OCI-LY3 (cell line): ENCODE data around the gene APOA5.

Source experiments
- H2AFZ ChIP-seq: fragments of 200-600, 300-600 bp; shearing (Covaris generic); 2 replicates; pipeline ENCODE4 v1.6.0; 2014; ENCODE audit warnings: antibody characterized with exemption, low read depth, low read length
- H3K27ac ChIP-seq: fragments of 200-600, 300-600 bp; sonication (generic); 2 replicates; pipeline ENCODE4 v1.5.1; 2014; ENCODE audit warnings: mild to moderate bottlenecking, low read length, moderate library complexity, mixed read lengths
- H3K27me3 ChIP-seq: fragments of 200-600, 300-600 bp; sonication (generic); 2 replicates; pipeline ENCODE4 v1.6.1; 2014; ENCODE audit warnings: low read depth, low read length, mixed read lengths
- H3K36me3 ChIP-seq: fragments of 200-600, 300-600 bp; sonication (generic); replicated peaks from 2 replicates; pipeline ENCODE3; 2014; ENCODE audit warnings: low read depth, low read length, mixed read lengths
- H3K4me1 ChIP-seq: fragments of 300-600, 200-600 bp; sonication (generic); 2 replicates; pipeline ENCODE4 v1.6.1; 2014; ENCODE audit warnings: low read length, mixed read lengths
- H3K4me2 ChIP-seq: fragments of 200-600, 300-600 bp; sonication (generic); 2 replicates; pipeline ENCODE4 v1.6.1; 2014; ENCODE audit warnings: low read length, mixed read lengths
- H3K4me3 ChIP-seq: fragments of 300-600, 200-600 bp; sonication (generic); 2 replicates; pipeline ENCODE4 v1.5.1; 2014; ENCODE audit warnings: antibody characterized with exemption, mild to moderate bottlenecking, low read length, moderate library complexity
- H3K79me2 ChIP-seq: fragments of 300-600, 200-600 bp; shearing (Covaris generic); 2 replicates; pipeline ENCODE4 v1.6.1; 2014; ENCODE audit warnings: mild to moderate bottlenecking, low read length, mixed read lengths
- H3K9ac ChIP-seq: fragments of 300-600, 200-600 bp; shearing (Covaris generic); 2 replicates; pipeline ENCODE4 v1.6.0; 2014; ENCODE audit warnings: mild to moderate bottlenecking, low read length, moderate library complexity
- H3K9me3 ChIP-seq: fragments of 200-600, 300-600 bp; shearing (Covaris generic); 2 replicates; pipeline ENCODE4 v1.6.1; 2014; ENCODE audit warnings: low read length, mixed read lengths; ENCODE audit not compliant: insufficient read depth
- H4K20me1 ChIP-seq: fragments of 200-600, 300-600 bp; sonication (generic); 2 replicates; pipeline ENCODE4 v1.6.1; 2016; ENCODE audit warnings: low read length, mixed read lengths; ENCODE audit not compliant: insufficient read depth
- EZH2phosphoT487 ChIP-seq: fragments of 200-600 bp; shearing (Covaris generic); IDR thresholded peaks from 2 replicates; pipeline ENCODE4 v1.6.1; 2018; ENCODE audit warnings: antibody characterized with exemption, mixed run types, low read depth
- TF ChIP-seq, protein P1 (sequence below): fragments of 200-600, 300-600 bp; sonication (generic); IDR thresholded peaks from 2 replicates; pipeline ENCODE4 v1.5.1; 2014; ENCODE audit warnings: antibody characterized with exemption, low read length, low read depth

Gene APOA5

DNA sequence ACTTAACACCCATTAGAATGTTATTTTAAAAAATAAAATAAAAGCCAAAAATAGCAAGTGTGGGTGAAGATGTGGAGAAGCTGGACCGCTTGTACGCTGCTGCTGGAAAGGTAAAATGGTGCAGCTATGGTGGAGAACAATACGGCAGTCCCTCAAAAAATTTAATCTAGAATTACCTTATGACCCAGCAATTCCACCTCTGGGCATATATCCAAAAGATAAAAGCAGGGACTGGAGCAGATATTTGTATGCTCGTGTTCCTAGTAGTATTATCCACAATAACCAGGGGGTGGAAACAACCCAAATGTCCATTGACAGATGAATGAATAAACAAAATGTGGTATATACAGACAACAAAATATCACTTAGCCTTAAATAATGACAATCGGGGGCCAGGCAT is 6.1 kb upstream of the APOA5 start:
- Histone ChIP-seq H3K27me3 (peaks cover 15% of the 10 kb centered on the region; the same call in 1 of the 2 replicates), H3K4me2 (no peak overlapping the region), H3K79me2 (no peaks in the 10 kb centered on the region), H2AFZ (no peak overlapping the region), H4K20me1 (no peaks in the 10 kb centered on the region), H3K36me3 (no peaks in the 10 kb centered on the region), H3K4me3 (no peak overlapping the region), H3K4me1 (peaks cover 3% of the 10 kb centered on the region; the same call in 1 of the 2 replicates), H3K9ac (no peak overlapping the region), H3K27ac (no peak overlapping the region), H3K9me3 (no peaks in the 10 kb centered on the region)
- no peak for TF ChIP-seq EZH2phosphoT487
- TF ChIP-seq, protein P1, sequence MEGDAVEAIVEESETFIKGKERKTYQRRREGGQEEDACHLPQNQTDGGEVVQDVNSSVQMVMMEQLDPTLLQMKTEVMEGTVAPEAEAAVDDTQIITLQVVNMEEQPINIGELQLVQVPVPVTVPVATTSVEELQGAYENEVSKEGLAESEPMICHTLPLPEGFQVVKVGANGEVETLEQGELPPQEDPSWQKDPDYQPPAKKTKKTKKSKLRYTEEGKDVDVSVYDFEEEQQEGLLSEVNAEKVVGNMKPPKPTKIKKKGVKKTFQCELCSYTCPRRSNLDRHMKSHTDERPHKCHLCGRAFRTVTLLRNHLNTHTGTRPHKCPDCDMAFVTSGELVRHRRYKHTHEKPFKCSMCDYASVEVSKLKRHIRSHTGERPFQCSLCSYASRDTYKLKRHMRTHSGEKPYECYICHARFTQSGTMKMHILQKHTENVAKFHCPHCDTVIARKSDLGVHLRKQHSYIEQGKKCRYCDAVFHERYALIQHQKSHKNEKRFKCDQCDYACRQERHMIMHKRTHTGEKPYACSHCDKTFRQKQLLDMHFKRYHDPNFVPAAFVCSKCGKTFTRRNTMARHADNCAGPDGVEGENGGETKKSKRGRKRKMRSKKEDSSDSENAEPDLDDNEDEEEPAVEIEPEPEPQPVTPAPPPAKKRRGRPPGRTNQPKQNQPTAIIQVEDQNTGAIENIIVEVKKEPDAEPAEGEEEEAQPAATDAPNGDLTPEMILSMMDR, result no peak

DNA sequence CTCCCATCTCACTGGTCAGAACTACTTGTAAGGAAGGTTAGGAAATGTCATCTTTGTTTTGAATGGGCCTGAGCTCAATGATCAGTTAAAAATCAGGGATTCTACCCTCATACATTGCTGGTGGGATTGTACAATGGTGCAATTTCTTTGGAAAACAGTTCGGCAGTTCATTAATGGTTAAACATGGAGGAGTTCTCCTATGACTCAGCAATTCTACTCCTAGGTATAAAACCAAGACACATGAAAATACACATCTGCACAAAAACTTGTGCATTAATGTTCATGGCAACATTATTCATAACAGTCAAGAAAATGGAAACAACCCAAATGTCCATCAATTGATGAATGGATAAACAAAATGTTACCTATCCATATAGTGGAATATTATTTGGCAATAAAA is 4.9 kb upstream of the APOA5 start:
- Histone ChIP-seq H3K36me3 (no peaks in the 10 kb centered on the region), H4K20me1 (no peaks in the 10 kb centered on the region), H3K4me3 (no peak overlapping the region), H3K4me1 (peaks cover 6% of the 10 kb centered on the region; the same call in 1 of the 2 replicates), H3K9me3 (no peaks in the 10 kb centered on the region), H3K79me2 (no peaks in the 10 kb centered on the region), H3K27ac (no peak overlapping the region), H3K9ac (no peak overlapping the region), H3K4me2 (no peak overlapping the region), H2AFZ (no peak overlapping the region), H3K27me3 (peaks cover 15% of the 10 kb centered on the region; the same call in 1 of the 2 replicates)
- TF ChIP-seq EZH2phosphoT487, result no peak
- TF ChIP-seq, protein P1, result no peak

DNA sequence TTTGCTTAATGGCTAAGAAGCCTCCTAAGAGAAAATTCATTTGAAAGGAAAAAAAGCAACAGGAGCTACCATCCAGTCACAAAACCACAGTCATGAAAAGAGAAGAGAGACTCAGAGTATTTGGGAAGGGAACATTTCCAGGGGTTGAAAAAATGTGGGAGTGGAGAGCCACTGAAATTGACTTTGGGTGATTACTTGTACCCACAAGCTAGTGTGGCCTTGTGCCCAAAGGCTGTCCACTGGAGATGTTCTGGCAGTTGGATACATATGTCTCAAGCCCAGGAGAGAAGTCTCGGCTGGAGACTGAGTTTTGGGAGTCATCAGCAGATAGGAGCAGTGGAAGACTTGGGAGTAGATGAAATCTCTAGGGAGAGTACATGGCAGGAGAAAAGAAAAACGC is 3.2 kb upstream of the APOA5 start:
- no peak overlapping the region for H3K4me2 ChIP-seq
- no peaks in the 10 kb centered on the region for H3K79me2 ChIP-seq
- no peaks in the 10 kb centered on the region for H3K9me3 ChIP-seq
- peaks cover 7% of the 10 kb centered on the region; the same call in 1 of the 2 replicates for H3K4me1 ChIP-seq
- no peak overlapping the region for H2AFZ ChIP-seq
- H3K27me3 ChIP-seq, result 0 out of 2 replicates have a peak, but pooled peaks cover 10% of the 10 kb centered on the region
- no peak overlapping the region for H3K4me3 ChIP-seq
- no peaks in the 10 kb centered on the region for H4K20me1 ChIP-seq
- no peaks in the 10 kb centered on the region for H3K36me3 ChIP-seq
- H3K27ac ChIP-seq, result no peak overlapping the region
- no peak overlapping the region for H3K9ac ChIP-seq
- TF ChIP-seq, protein P1, result no peak
- no peak for TF ChIP-seq EZH2phosphoT487

DNA sequence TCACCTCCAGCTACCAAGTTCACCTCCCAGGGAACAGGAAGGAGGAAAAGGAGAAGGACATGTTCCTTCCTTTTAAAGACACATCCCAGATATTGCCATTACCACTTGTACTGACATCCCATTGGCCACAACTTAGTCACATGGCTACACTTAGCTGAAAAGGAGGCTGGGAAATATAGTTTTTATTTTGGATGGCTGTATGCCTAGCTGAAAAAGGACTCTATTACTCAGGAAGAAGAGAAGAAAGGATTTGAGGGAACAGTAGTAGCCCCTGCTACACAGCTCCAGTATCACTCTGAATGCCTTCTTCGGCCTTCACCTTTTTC is 2.1 kb upstream of the APOA5 start:
- Histone ChIP-seq H3K4me2 (no peak overlapping the region), H3K9me3 (no peaks in the 10 kb centered on the region), H3K27ac (no peak overlapping the region), H3K4me1 (peaks cover 7% of the 10 kb centered on the region; the same call in 1 of the 2 replicates), H4K20me1 (no peaks in the 10 kb centered on the region), H3K4me3 (no peak overlapping the region), H2AFZ (no peak overlapping the region), H3K9ac (no peak overlapping the region), H3K79me2 (no peaks in the 10 kb centered on the region), H3K36me3 (no peaks in the 10 kb centered on the region), H3K27me3 (0 out of 2 replicates have a peak, but pooled peaks cover under 1% of the 10 kb centered on the region)
- TF ChIP-seq, protein P1, result no peak
- no peak for TF ChIP-seq EZH2phosphoT487
